ENCODE measurements around the gene FBXW2. TPM values are rescaled to one million over a fixed set of nuclear protein-coding genes. Genes with fewer than 3 reads are reported as not detected.

Gene FBXW2
- total and polyA plus RNA-seq, 10 of the 15 experiments (the other 5 are each of a cell fraction or from before 2014, with no cell fraction given) = 2.9 to 56.9 (median 39.1) TPM

- RAD21 ChIA-PET (ENCODE audit: unreplicated experiment) = no interaction called here
- Histone ChIP-seq H3K27ac (ENCODE audit: control insufficient read depth, insufficient read depth) (no peak overlapping the region), H3K79me2 (ENCODE audit: control insufficient read depth, insufficient read depth, low read length) (no peaks in the 10 kb centered on the region), H3K4me1 (ENCODE audit: control insufficient read depth, insufficient read depth, low read length) (peaks cover 7% of the 10 kb centered on the region), H3K4me2 (ENCODE audit: control insufficient read depth, insufficient read depth) (no peak overlapping the region), H3K9ac (ENCODE audit: control insufficient read depth, insufficient read depth, low read length) (no peak overlapping the region), H3K27me3 (replicated peaks in 1 of 2; ENCODE audit: control insufficient read depth in 2 of 2, insufficient read depth in 2 of 2, low read length in 1 of 2) (no peaks in the 10 kb centered on the region; a peak in 1 of 4 replicates), H2AFZ (ENCODE audit: control insufficient read depth, low read depth, low read length) (no peak overlapping the region), H3K4me3 (no peak overlapping the region), H3K36me3 (ENCODE audit: control insufficient read depth in 2 of 2, insufficient read depth in 2 of 2, low read length in 1 of 2) (no peaks in the 10 kb centered on the region), H3K9me3 (replicated peaks; ENCODE audit: control insufficient read depth, insufficient read depth, low read length) (no peaks in the 10 kb centered on the region), H4K20me1 (ENCODE audit: control insufficient read depth, insufficient read depth) (no peaks in the 10 kb centered on the region)
- in situ Hi-C loops (cut with MboI) (no loop called here), intact Hi-C loops (cut with micrococcal nuclease; ENCODE audit: unreplicated experiment) (no loop called here)
- DNase-seq (ENCODE audit: low read depth, low spot score) = no peak
- no peak for ATAC-seq
- POLR2A ChIA-PET = interaction anchor here (0.6 kb wide), 1 partner anchor 326 kb away, joined by 6 read pairs; no protein-coding TSS in a partner anchor
- SMC1A ChIA-PET (ENCODE audit: uncharacterized antibody, unreplicated experiment) = no interaction called here
- TF ChIP-seq KDM1A (IDR thresholded peaks at IDR 0.05; ENCODE audit: borderline replicate concordance) = no peak
- no peak for TF ChIP-seq CEBPZ (IDR thresholded peaks at IDR 0.05; ENCODE audit: low read depth, low read length)
- TF ChIP-seq ZNF384 (IDR thresholded peaks at IDR 0.05; ENCODE audit: borderline replicate concordance, low read depth, low read length) = no peak
- no peak for TF ChIP-seq FOXM1 (IDR thresholded peaks at IDR 0.05; ENCODE audit: low read depth, low read length)
- TF ChIP-seq GATAD2B (conservative IDR thresholded peaks at IDR 0.05; ENCODE audit: low read depth) = no peak
- WGBS (ENCODE audit: insufficient coverage, insufficient replicate concordance, low lambda C conversion rate, missing lambda C conversion rate) = 83% methylated on average over 1 of the region's 1 CpG
- FAIRE-seq = no peak
- BruUV-seq (replicated peaks) = no TSS peak
- CTCF ChIA-PET = no interaction called here
These were observed 68.3 kb downstream of the FBXW2 start for GRCh38 chr9:120724757-120725400.

Data from GM12878 (cell line).